Measurements from ENCODE around the gene FAM171A2.

DNA sequence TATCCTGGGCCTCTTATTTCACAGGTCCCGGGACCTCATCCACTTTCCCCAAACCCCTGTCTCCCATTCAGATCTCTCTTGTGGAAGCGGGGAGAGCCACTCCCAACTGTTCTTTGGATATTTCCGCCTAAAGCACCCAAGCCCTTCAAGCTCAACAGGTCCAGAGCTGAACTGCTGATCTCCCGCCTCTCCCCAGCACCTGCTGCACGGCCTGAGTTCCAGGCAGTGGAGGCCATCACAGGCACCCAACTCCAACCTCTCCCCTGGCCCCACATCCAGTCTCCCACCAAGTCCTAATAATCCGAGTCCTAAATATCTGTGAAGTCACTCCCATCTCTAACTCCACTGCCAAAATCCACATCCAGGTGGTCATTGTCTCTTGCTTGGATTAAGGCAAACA is 19.3 kb upstream of the FAM171A2 start:
- TF ChIP-seq CTCF (IDR thresholded peaks at IDR 0.05) = no peak
- TF ChIP-seq POLR2A (IDR thresholded peaks at IDR 0.05) = no peak

All from body of pancreas (tissue), 4 donors.